ENCODE results near the gene DNAJA2. TPM values are rescaled to one million over a fixed set of nuclear protein-coding genes. Genes with fewer than 3 reads are reported as not detected.
"Not testable (repeated sequence)": the region's sequence is repeated elsewhere in the genome, so short reads cannot be mapped to it uniquely, and the experiment has no call there.

Gene DNAJA2
- total RNA-seq, 1 experiment from 2014 or later, result 93.1 TPM

GRCh38 chr16:46975908-46976470, 2.5 kb upstream of the DNAJA2 start:
- no peak for DNase-seq (ENCODE audit: low read depth)

GRCh38 chr16:46975165-46975564, 1.7 kb upstream of the DNAJA2 start:
- DNase-seq (ENCODE audit: low read depth), result no peak

GRCh38 chr16:46974352-46974751, 878 bp upstream of the DNAJA2 start:
- peak; percentile 11 for DNase-seq (ENCODE audit: low read depth)

GRCh38 chr16:46973996-46974324, 486 bp upstream of the DNAJA2 start:
- DNase-seq (ENCODE audit: low read depth), result no peak

GRCh38 chr16:46972429-46973206, 856 bp downstream of the DNAJA2 start:
- peak; percentile 39 for DNase-seq (ENCODE audit: low read depth)

- DNase-seq (ENCODE audit: low read depth), result no peak
These were observed 2.2 kb downstream of the DNAJA2 start for GRCh38 chr16:46971271-46971670.

GRCh38 chr16:46970089-46970488, 3.4 kb downstream of the DNAJA2 start:
- peak; percentile 18 for DNase-seq (ENCODE audit: low read depth)

- no peak for DNase-seq (ENCODE audit: low read depth)
These were observed 5.4 kb downstream of the DNAJA2 start for GRCh38 chr16:46968063-46968435.

GRCh38 chr16:46962629-46963028, 10.8 kb downstream of the DNAJA2 start:
- no peak for DNase-seq (ENCODE audit: low read depth)

- DNase-seq (ENCODE audit: low read depth), result no peak
These were observed 11.8 kb downstream of the DNAJA2 start for GRCh38 chr16:46961373-46962353.

GRCh38 chr16:46954562-46954961, 18.9 kb downstream of the DNAJA2 start:
- DNase-seq (ENCODE audit: low read depth), result no peak

GRCh38 chr16:46950009-46950408, 23.5 kb downstream of the DNAJA2 start:
- DNase-seq (ENCODE audit: low read depth), result no peak

GRCh38 chr16:46949241-46949892, 24.1 kb downstream of the DNAJA2 start:
- no peak for DNase-seq (ENCODE audit: low read depth)

- no peak for DNase-seq (ENCODE audit: low read depth)
These were observed 24.8 kb downstream of the DNAJA2 start for GRCh38 chr16:46948548-46949166.

- DNase-seq (ENCODE audit: low read depth), result peak; percentile 51
These were observed 25.4 kb downstream of the DNAJA2 start for GRCh38 chr16:46947900-46948547.

- not testable (repeated sequence) for DNase-seq (ENCODE audit: low read depth)
These were observed 28.8 kb downstream of the DNAJA2 start for GRCh38 chr16:46944713-46945112.

- DNase-seq (ENCODE audit: low read depth), result no peak
These were observed 35.9 kb downstream of the DNAJA2 start for GRCh38 chr16:46937536-46937935.

- DNase-seq (ENCODE audit: low read depth), result peak; percentile 10
These were observed 40.7 kb downstream of the DNAJA2 start for GRCh38 chr16:46932802-46933201.

GRCh38 chr16:46930861-46931260, 42.6 kb downstream of the DNAJA2 start:
- DNase-seq (ENCODE audit: low read depth), result no peak

GRCh38 chr16:46929378-46930332, 43.8 kb downstream of the DNAJA2 start:
- peak; percentile 39 for DNase-seq (ENCODE audit: low read depth)
